Esophagus muscularis mucosa (tissue), 3 donors: ENCODE measurements around the gene ACAN.

Source experiments
- CTCF ChIP-seq, 3 experiments: fragments of 200-600 bp in 2 of 3; fragments of 450-650 bp in 1 of 3; sonication (generic) in 2 of 3; IDR thresholded peaks; one replicate each; pipeline ENCODE4 v1.5.1; 2017 to 2019; ENCODE audit warnings: antibody characterized with exemption in 3 of 3, mild to moderate bottlenecking in 2 of 3, moderate library complexity in 1 of 3
- POLR2A ChIP-seq: fragments of 450-650 bp; IDR thresholded peaks from one replicate; pipeline ENCODE4 v1.6.1; 2017; ENCODE audit warnings: antibody characterized with exemption, moderate library complexity, mild to moderate bottlenecking, low read depth

GRCh38 chr15:88800738-88801137 lies 2.5 kb upstream of the ACAN start:
- TF ChIP-seq CTCF (IDR thresholded peaks at IDR 0.05) (no peak), POLR2A (no peak)
